Mesendoderm (in vitro differentiated cells): ENCODE data around the gene FAM219A. TPM values are rescaled to one million over a fixed set of nuclear protein-coding genes. Genes with fewer than 3 reads are reported as not detected.
"Not testable (repeated sequence)": the region's sequence is repeated elsewhere in the genome, so short reads cannot be mapped to it uniquely, and the experiment has no call there.

Experiments used
- DNase-seq: peaks from one replicate; pipeline ENCODE4 v3.0.0; 2013
- H2AK5ac ChIP-seq: 2 replicates; pipeline ENCODE4 v1.6.1; 2013; ENCODE audit warnings: low read length, inconsistent platforms
- H2BK120ac ChIP-seq: 2 replicates; pipeline ENCODE4 v1.6.1; 2013; ENCODE audit warnings: low read depth, mild to moderate bottlenecking, low read length, moderate library complexity, mixed read lengths
- H2BK15ac ChIP-seq: replicated peaks from 2 replicates; pipeline ENCODE4 v1.6.1; 2013; ENCODE audit warnings: low read depth, mild to moderate bottlenecking, moderate library complexity
- H2BK5ac ChIP-seq: 2 replicates; pipeline ENCODE4 v1.6.1; 2013; ENCODE audit warnings: low read length, inconsistent platforms
- H3K18ac ChIP-seq: 2 replicates; pipeline ENCODE4 v1.6.1; 2013; ENCODE audit warnings: mild to moderate bottlenecking, low read length, mixed read lengths
- H3K23ac ChIP-seq: one replicate; pipeline ENCODE4 v1.6.1; 2013; ENCODE audit warnings: low read length
- H3K27ac ChIP-seq: 2 replicates; pipeline ENCODE4 v1.5.1; 2013; ENCODE audit warnings: low read depth, mild to moderate bottlenecking, inconsistent platforms, low read length, moderate library complexity
- H3K27me3 ChIP-seq: 2 replicates; pipeline ENCODE4 v1.6.1; 2013; ENCODE audit warnings: low read length, control low read depth, mild to moderate bottlenecking, inconsistent platforms; ENCODE audit not compliant: insufficient read depth, poor library complexity
- H3K36me3 ChIP-seq: 2 replicates; pipeline ENCODE4 v1.6.1; 2013; ENCODE audit warnings: low read length, inconsistent platforms; ENCODE audit not compliant: control insufficient read depth, insufficient read depth
- H3K4ac ChIP-seq: one replicate; pipeline ENCODE4 v1.6.1; 2013; ENCODE audit warnings: low read depth, mild to moderate bottlenecking, low read length, moderate library complexity
- H3K4me1 ChIP-seq: 2 replicates; pipeline ENCODE4 v1.6.1; 2013; ENCODE audit warnings: low read depth, low read length, inconsistent platforms; ENCODE audit not compliant: control insufficient read depth
- H3K4me2 ChIP-seq: 2 replicates; pipeline ENCODE4 v1.6.1; 2013; ENCODE audit warnings: low read length
- H3K4me3 ChIP-seq: 2 replicates; pipeline ENCODE4 v1.5.1; 2013; ENCODE audit warnings: mild to moderate bottlenecking, low read length
- H3K56ac ChIP-seq: one replicate; pipeline ENCODE4 v1.6.1; 2013; ENCODE audit warnings: low read length
- H3K79me1 ChIP-seq: 2 replicates; pipeline ENCODE4 v1.6.1; 2013; ENCODE audit warnings: low read length, inconsistent platforms
- H3K79me2 ChIP-seq: 2 replicates; pipeline ENCODE4 v1.6.1; 2013; ENCODE audit warnings: mild to moderate bottlenecking, low read length; ENCODE audit not compliant: control insufficient read depth, insufficient read depth
- H3K9ac ChIP-seq: 2 replicates; pipeline ENCODE4 v1.6.1; 2013; ENCODE audit warnings: low read length, inconsistent platforms
- H4K5ac ChIP-seq: one replicate; pipeline ENCODE4 v1.6.1; 2013; ENCODE audit warnings: low read length
- H4K8ac ChIP-seq: one replicate; pipeline ENCODE4 v1.6.1; 2013; ENCODE audit warnings: low read depth, mild to moderate bottlenecking, control low read depth, low read length, moderate library complexity
- WGBS: extraction: QIAGEN DNeasy Blood & Tissue Kit; methylation state at CpG from one replicate; pipeline ENCODE4 v1.1.7; 2013; ENCODE audit warnings: low lambda C conversion rate, missing lambda C conversion rate; ENCODE audit not compliant: insufficient coverage; ENCODE audit errors: extremely low coverage; 5-methylcytosine and 5-hydroxymethylcytosine counted together
- small RNA-seq: library from polyadenylated mRNA; stranded (forward); fragments of <200 nt; extraction: miRNeasy Mini kit (QIAGEN cat#:217004); gene quantifications from one replicate; pipeline ENCODE3, GENCODE V24; 2013; ENCODE audit not compliant: insufficient read depth

The FAM219A gene

GRCh38 chr9:34362614-34363214 lies 95.7 kb downstream of the FAM219A start:
- DNase-seq, result no peak
- peak overlapping the region; percentile 87 for H3K4ac ChIP-seq

GRCh38 chr9:34352957-34353356 lies 105.4 kb downstream of the FAM219A start:
- H4K8ac ChIP-seq, H3K27me3 ChIP-seq, H3K27ac ChIP-seq, H3K23ac ChIP-seq, H3K4ac ChIP-seq, H4K5ac ChIP-seq, H3K36me3 ChIP-seq, H2BK5ac ChIP-seq, H3K4me1 ChIP-seq, H2BK15ac ChIP-seq, H2BK120ac ChIP-seq, H3K79me2 ChIP-seq, H3K4me3 ChIP-seq, H3K18ac ChIP-seq, H3K9ac ChIP-seq, H3K56ac ChIP-seq, DNase-seq, H3K79me1 ChIP-seq, H3K4me2 ChIP-seq, H2AK5ac ChIP-seq: not testable (repeated sequence)
- no CpG with 5 or more reads among the region's 1 CpG for WGBS

More at GRCh38 chr9:34362614-34363214, 95.7 kb downstream of the FAM219A start:
- no CpG with 5 or more reads among the region's 4 CpGs for WGBS
- Histone ChIP-seq H3K79me2 (no peaks in the 10 kb centered on the region), H2BK5ac (peak overlapping the region; percentile 85), H3K79me1 (no peaks in the 10 kb centered on the region), H3K4me2 (no peak overlapping the region), H3K18ac (peak overlapping the region; percentile 77), H4K5ac (no peak overlapping the region), H2BK120ac (peak overlapping the region; percentile 66), H3K27ac (peak overlapping the region; percentile 80), H3K36me3 (no peaks in the 10 kb centered on the region), H3K4me1 (peaks cover 22% of the 10 kb centered on the region), H3K27me3 (no peaks in the 10 kb centered on the region), H3K9ac (no peak overlapping the region), H3K4me3 (no peak overlapping the region), H3K56ac (peak overlapping the region; percentile 69), H2AK5ac (peak overlapping the region; percentile 83), H4K8ac (no peak overlapping the region), H2BK15ac (peak overlapping the region; percentile 29), H3K23ac (no peak overlapping the region)

GRCh38 chr9:34352122-34352652 lies 106.2 kb downstream of the FAM219A start:
- WGBS, result no CpG with 5 or more reads among the region's 7 CpGs
- not testable (repeated sequence) for H3K9ac ChIP-seq, H3K36me3 ChIP-seq, H3K4me2 ChIP-seq, H3K4me1 ChIP-seq, H2AK5ac ChIP-seq, H3K18ac ChIP-seq, H4K8ac ChIP-seq, H3K79me1 ChIP-seq, H4K5ac ChIP-seq, H3K4me3 ChIP-seq, H3K27me3 ChIP-seq, DNase-seq, H2BK120ac ChIP-seq, H2BK15ac ChIP-seq, H3K79me2 ChIP-seq, H3K27ac ChIP-seq, H3K4ac ChIP-seq, H3K23ac ChIP-seq, H3K56ac ChIP-seq, H2BK5ac ChIP-seq

- H3K4me3 ChIP-seq, result no peak overlapping the region
- no peak overlapping the region for H3K18ac ChIP-seq
- no peaks in the 10 kb centered on the region for H3K4me1 ChIP-seq
- no peak overlapping the region for H3K4me2 ChIP-seq
- no peak overlapping the region for H4K8ac ChIP-seq
- H3K79me2 ChIP-seq, result no peaks in the 10 kb centered on the region
- no peak overlapping the region for H3K56ac ChIP-seq
- H3K27ac ChIP-seq, result no peak overlapping the region
- no peak overlapping the region for H2BK15ac ChIP-seq
- no peak overlapping the region for H3K9ac ChIP-seq
- WGBS, result no CpG with 5 or more reads among the region's 3 CpGs
- no peaks in the 10 kb centered on the region for H3K36me3 ChIP-seq
- no peak for DNase-seq
- H2AK5ac ChIP-seq, result no peak overlapping the region
- no peak overlapping the region for H3K4ac ChIP-seq
- no peaks in the 10 kb centered on the region for H3K27me3 ChIP-seq
- no peak overlapping the region for H2BK5ac ChIP-seq
- H3K79me1 ChIP-seq, result no peaks in the 10 kb centered on the region
- no peak overlapping the region for H3K23ac ChIP-seq
- no peak overlapping the region for H4K5ac ChIP-seq
- H2BK120ac ChIP-seq, result no peak overlapping the region
Observed at GRCh38 chr9:34349324-34349723, 109.0 kb downstream of the FAM219A start.

Small RNAs within 50 kb of the gene (small RNA-seq; reads per million reads assigned to genes)
- gene RF00019 (not detected), gene RN7SKP24 (not detected)
